HG02852 (cell line): ENCODE results near the gene NHEJ1.
A peak's percentile ranks its signal among the peaks of the same experiment; 100 is the strongest.

Experiments used
- ATAC-seq: cut with Tn5 transposase; IDR thresholded peaks from one replicate; pipeline ENCODE4 v1.9.1; 2021; ENCODE audit warnings: mild to moderate bottlenecking, moderate library complexity; ENCODE audit not compliant: unreplicated experiment

The NHEJ1 gene

GRCh38 chr2:219183151-219183772 lies 22.6 kb upstream of the NHEJ1 start:
- no peak for ATAC-seq

- no peak for ATAC-seq
These were observed 21.9 kb upstream of the NHEJ1 start for GRCh38 chr2:219182331-219183150.

DNA sequence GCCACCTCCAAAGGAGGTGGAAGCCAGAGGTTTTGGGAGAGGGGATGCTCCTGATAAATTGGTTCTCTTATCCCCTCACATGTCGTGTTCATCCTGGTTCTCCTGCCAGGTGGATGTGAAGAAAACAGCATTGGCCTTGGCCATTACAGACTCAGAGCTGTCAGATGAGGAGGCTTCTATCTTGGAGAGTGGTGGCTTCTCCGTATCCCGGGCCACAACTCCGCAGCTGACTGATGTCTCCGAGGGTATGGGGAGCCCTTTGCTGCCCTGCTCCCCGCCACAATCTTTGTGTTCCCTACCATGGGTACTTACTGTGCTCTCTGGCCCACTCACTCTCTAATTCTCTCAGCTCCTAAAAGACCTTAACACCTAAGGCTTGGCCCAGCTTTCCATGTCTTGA lies 20.9 kb upstream of the NHEJ1 start:
- no peak for ATAC-seq

DNA sequence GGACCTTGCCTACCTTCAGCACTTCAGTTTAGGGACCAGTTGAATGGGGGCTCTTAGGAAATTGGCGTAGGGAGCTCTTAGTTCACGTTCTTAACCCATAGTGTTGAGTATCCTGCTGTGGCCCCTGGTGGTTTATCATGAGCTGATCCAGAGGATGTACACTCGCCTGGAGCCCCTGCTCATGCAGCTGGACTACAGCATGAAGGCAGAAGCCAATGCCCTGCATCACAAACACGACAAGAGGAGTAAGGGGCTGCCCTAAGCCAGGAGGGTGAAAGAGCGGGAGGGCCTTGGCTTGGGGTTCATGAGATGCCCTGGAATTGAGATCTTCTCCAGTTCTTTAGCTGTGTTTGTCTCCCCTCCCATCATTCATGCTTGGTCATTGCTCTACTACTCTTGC lies 20.3 kb upstream of the NHEJ1 start:
- ATAC-seq: no peak

DNA sequence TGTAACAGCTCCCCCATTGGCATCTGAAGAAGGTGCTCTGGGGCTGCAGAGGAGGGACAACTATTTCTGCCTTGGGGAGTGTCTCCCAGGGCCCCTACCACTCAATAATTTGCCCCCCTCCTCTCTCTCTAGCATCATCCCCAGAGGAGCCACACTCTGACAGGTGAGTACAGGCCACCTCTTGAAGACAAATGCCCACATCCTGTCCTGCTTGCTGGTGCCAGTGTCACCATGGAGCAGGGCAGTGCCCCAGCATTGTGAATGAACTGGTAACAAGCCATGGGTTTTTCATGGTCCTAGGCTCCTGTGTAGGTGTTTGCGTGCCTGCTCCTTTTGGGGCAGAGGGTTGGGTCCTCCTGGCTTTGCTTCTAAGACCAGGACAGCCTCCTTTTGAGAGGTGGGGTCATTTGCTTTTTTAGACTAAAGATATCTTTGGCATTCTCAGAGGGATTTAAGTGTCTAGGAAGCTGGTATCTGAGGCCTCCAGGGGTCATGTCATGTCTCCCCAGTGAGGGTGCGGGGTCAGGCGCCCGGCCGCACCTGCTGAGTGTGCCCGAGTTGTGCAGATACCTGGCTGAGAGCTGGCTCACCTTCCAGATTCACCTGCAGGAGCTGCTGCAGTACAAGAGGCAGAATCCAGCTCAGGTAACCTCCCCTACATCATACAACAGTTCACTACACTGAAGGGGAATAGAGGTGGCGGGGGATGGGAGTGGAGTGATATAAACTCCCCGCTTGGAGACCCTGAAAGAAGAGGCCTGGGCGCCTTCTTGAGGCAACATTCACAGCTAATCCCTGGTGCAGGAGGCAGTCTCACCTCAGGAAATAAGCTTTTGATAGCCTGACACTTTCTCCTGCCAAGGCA lies 19.2 kb upstream of the NHEJ1 start:
- no peak for ATAC-seq

- peak; percentile 20 for ATAC-seq
These were observed 18.0 kb upstream of the NHEJ1 start for GRCh38 chr2:219178377-219179175.

DNA sequence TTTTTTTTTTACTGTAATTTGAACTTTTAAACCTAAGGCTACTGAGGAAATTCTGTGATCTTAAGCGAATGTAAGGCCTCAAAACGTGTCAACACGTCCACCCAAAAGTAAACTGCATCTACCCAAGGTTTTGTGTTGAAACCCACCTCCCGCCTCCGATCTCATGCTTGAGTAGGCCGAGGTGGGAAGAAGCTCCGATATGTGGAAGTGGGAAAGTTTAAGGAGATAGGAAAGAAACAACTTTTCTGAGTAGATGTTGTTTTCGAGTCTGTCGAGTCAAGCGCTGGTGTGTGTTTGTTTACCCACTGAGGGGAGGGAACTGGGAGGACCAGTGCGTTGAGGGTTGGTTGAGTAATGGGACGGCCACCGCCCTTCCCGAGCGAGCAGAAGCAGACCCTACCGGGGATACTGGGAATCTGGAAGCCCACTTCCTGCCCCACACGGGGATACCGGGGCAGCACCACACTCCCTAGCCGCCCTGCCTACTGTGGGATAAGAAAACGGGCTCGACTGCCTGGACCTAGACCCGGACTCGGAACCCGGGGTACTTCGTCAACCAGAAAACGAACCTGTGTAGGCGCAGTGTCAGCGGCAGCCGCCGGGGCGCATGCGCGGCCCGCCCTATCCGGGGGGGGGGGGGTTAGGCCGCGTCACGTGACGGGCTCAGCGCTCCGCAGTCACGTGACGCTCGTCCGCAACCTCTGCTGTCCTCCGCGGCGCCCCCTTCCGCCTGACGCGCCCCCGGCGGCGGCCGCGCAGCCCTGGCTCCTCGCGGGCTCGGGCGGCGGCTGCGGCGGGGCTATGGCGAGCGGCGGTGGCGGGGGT lies 17.1 kb upstream of the NHEJ1 start, which contains the start of gene RETREG2:
Gene RETREG2, plus strand, starts transcription at position 724 of the 825 bp plus-strand sequence. Its CDS starts 78 bp downstream, at position 802.
- ATAC-seq: peak; percentile 37

- ATAC-seq: peak; percentile 68
These were observed 16.4 kb upstream of the NHEJ1 start, which contains the start of gene CNPPD1 for GRCh38 chr2:219176818-219177551. Gene CNPPD1 (minus strand): TSS chr2:219176925. CDS start chr2:219176828, 97 bp downstream.

DNA sequence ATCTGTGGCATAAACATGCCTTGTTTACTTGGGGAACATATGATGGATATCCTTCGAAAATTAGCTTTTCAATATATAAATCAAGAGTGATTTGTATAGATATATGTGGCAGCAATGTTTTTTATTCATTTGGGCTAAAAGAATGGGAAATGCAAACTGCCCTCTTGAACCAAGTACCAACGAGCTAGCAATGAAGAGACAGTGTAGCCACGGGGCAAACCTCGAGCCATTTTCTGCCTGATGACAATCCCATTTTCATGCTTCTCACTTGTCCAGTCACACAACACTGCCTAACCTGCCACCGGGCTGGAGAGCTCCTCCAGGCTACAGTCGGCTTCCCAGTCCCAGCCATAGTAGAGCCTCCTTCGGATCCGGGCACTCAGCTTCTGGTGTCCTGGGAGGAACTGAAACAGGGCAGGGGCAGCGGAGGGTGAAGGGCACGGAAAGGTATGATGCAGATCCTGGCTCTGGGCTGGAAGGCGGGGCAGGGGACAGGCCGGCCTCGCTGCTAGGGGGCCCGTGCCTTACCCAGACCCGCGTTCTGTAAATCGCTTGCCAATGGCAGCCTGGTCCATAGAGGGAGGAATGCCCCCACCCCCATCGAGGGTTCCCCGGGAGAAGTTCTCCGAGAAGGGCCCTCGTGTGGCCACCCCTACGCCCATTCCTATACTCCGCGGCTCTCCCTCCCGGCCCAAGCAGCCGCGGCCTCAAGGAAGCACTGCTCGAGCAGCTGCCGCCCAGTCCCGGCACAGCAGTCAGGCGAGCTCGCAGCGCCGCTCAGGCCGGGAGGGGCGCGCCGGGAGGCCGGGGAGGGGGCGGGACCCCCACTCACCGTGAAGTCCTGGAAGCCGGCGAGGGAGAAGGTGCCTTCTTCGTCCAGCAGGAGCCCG lies 15.6 kb upstream of the NHEJ1 start:
- ATAC-seq: peak; percentile 26

DNA sequence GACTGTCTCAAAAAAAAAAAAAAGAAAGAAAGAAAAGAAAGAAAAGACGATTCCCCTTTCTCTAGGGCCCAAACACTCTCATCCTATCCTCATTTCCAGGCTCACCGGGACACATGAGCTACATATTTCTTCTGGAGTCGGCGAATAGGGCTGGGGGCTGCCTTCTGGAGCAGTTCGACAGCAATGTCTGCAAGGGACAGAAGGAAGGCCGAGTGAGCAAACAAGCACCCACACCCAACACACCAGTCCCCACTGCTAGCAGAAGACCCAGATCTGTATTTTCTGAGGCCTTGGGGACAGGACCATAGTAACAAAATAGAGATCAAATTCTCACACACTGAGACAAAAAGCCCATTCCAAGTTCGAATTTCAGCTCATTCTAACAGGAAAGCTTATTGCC lies 14.9 kb upstream of the NHEJ1 start:
- ATAC-seq: no peak

- no peak for ATAC-seq
These were observed 14.2 kb upstream of the NHEJ1 start for GRCh38 chr2:219174801-219175200.

- ATAC-seq: no peak
These were observed 13.5 kb upstream of the NHEJ1 start for GRCh38 chr2:219174146-219174545.

GRCh38 chr2:219173176-219173575 lies 12.6 kb upstream of the NHEJ1 start:
- no peak for ATAC-seq

- no peak for ATAC-seq
These were observed 11.9 kb upstream of the NHEJ1 start for GRCh38 chr2:219172231-219173154.

GRCh38 chr2:219171231-219171651 lies 10.6 kb upstream of the NHEJ1 start:
- no peak for ATAC-seq

DNA sequence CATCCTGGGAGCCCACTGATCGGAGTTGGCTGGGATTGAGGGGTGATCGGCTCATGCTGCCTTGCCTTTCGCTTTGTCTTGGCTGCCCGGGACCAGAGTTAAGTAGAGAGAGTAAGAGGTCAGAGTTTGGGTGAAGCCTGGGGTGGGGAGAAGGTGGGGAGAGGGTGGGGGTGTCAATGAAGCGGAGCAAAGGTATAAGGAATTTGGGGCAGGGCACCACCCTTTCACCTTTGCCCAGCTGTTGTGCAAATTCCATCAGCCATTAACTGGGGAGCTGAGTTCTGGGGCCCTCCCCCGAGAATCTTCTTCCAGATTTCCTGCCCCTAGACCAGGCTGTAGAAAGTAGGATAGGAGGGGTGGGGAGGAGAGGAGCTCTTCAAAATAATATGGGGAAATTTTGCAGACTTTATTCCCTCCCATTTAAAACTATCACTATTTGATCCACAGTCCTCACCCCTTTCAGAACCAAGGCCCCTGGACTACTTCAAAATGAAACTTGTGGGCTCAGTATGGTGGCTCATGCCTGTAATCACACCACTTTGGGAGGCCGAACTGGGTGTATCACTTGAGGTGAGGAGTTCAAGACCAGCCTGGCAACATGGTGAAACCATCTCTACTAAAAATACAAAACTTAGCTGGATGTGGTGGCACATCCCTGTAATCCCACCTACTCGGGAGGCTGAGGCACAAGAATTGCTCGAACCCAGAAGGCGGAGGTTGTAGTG lies 9.5 kb upstream of the NHEJ1 start, which contains the start of gene SLC23A3:
Gene SLC23A3, minus strand, starts transcription at position 100 of the 725 bp plus-strand sequence. Its CDS starts 45 bp downstream, at position 55.
- no peak for ATAC-seq
